ENCODE measurements around the gene UBXN1. TPM values are rescaled to one million over a fixed set of nuclear protein-coding genes. Genes with fewer than 3 reads are reported as not detected.
A peak's percentile ranks its signal among the peaks of the same experiment; 100 is the strongest.

The UBXN1 gene
- polyA plus RNA-seq, 2 of the 4 experiments (the other 2 are of a cell fraction) = 117 to 120 TPM

- TF ChIP-seq PBX3 (IDR thresholded peaks at IDR 0.05) (no peak), SMC3 (IDR thresholded peaks at IDR 0.05) (no peak), EP300 (IDR thresholded peaks at IDR 0.05) (no peak)
- TF ChIP-seq, protein P1, sequence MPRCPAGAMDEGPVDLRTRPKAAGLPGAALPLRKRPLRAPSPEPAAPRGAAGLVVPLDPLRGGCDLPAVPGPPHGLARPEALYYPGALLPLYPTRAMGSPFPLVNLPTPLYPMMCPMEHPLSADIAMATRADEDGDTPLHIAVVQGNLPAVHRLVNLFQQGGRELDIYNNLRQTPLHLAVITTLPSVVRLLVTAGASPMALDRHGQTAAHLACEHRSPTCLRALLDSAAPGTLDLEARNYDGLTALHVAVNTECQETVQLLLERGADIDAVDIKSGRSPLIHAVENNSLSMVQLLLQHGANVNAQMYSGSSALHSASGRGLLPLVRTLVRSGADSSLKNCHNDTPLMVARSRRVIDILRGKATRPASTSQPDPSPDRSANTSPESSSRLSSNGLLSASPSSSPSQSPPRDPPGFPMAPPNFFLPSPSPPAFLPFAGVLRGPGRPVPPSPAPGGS (IDR thresholded peaks at IDR 0.05) = no peak
Observed at GRCh38 chr11:62708793-62709192, 29.9 kb upstream of the UBXN1 start (continued).

DNA sequence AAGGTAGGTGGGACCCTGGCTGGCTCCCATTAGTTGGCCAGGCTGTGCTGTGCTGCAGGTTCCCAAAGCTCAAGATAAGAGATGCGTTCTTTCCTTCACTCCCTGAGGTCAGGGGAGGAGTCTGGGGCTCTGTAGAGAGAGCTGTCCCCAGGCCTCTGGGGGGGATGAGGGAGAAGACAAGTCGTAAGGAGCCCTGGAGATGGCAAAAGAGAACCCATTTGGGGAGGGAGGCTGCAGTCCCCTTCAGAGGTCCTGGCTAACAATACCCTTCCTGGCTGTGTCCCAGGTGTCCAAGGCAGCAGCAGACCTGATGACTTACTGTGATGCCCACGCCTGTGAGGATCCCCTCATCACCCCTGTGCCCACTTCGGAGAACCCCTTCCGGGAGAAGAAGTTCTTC, 29.5 kb upstream of the UBXN1 start:
- ChIA-PET POLR2A (interaction anchor here (0.5 to 6.1 kb wide), 6 partner anchors 10 to 148 kb away, joined by 3 to 64 read pairs (median 3); partner anchors contain the start of genes B3GAT3, C11orf98, CSKMT and HNRNPUL2), CTCF (interaction anchor here (0.7 to 5.3 kb wide), 11 partner anchors 8 to 334 kb away, joined by 3 to 37 read pairs (median 4); partner anchors contain the start of genes HNRNPUL2, LBHD1, TTC9C and UQCC3)
- peak overlapping the region; percentile 89 for H3K4me2 ChIP-seq
- H3K27ac ChIP-seq = peak overlapping the region in 1 of 2 experiments; percentile 91; a peak in 3 of 6 replicates
- WGBS (ENCODE audit: missing lambda C conversion rate) = 92% methylated on average over 5 of the region's 5 CpGs
- H3K4me1 ChIP-seq = peaks cover 41% of the 10 kb centered on the region
- no peak for TF ChIP-seq CEBPB (IDR thresholded peaks at IDR 0.05)
- TF ChIP-seq TFCP2L1 (CRISPR knock-in tag; IDR thresholded peaks at IDR 0.05) = no peak
- TF ChIP-seq ZFP36 (IDR thresholded peaks at IDR 0.05; ENCODE audit: borderline replicate concordance, partially characterized antibody) = no peak
- TF ChIP-seq RCOR1 (IDR thresholded peaks at IDR 0.05; ENCODE audit: low read depth, low read length) = no peak
- TF ChIP-seq HOXB13 (CRISPR knock-in tag; IDR thresholded peaks at IDR 0.05; ENCODE audit: low read depth) = no peak
- no peak for TF ChIP-seq CTCF (IDR thresholded peaks at IDR 0.05)
- TF ChIP-seq HEYL (CRISPR knock-in tag; IDR thresholded peaks at IDR 0.05) = no peak
- TF ChIP-seq RAD21 (conservative IDR thresholded peaks at IDR 0.05 in 1 of 2, IDR thresholded peaks at IDR 0.05 in 1 of 2) = no peak
- TF ChIP-seq MAFK (IDR thresholded peaks at IDR 0.05; ENCODE audit: partially characterized antibody) = no peak
- no peak for TF ChIP-seq JUNB (IDR thresholded peaks at IDR 0.05)
- no peak for TF ChIP-seq RFX5 (IDR thresholded peaks at IDR 0.05)
- TF ChIP-seq ATOH8 (CRISPR knock-in tag; IDR thresholded peaks at IDR 0.05; ENCODE audit: low read depth) = no peak
- TF ChIP-seq, protein P2, sequence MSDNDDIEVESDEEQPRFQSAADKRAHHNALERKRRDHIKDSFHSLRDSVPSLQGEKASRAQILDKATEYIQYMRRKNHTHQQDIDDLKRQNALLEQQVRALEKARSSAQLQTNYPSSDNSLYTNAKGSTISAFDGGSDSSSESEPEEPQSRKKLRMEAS (IDR thresholded peaks at IDR 0.05) = no peak
- TF ChIP-seq TP53 (CRISPR knock-in tag; IDR thresholded peaks at IDR 0.05) = no peak
- no peak for TF ChIP-seq CHD2 (IDR thresholded peaks at IDR 0.05; ENCODE audit: low read length, partially characterized antibody)
- TF ChIP-seq USF2 (IDR thresholded peaks at IDR 0.05) = no peak
- no peak for TF ChIP-seq ZC3H11A (IDR thresholded peaks at IDR 0.05)
- no peak overlapping the region for H3K4me3 ChIP-seq
- DNase-seq (ENCODE audit: low read depth in 1 of 2, low spot score in 1 of 2) = no peak
- no peak for FAIRE-seq
- H3K9me3 ChIP-seq = no peaks in the 10 kb centered on the region
- no peak for ATAC-seq

Measured in A549 (cell line).